Stimulated activated CD4-positive, alpha-beta T cell treated with anti-CD3 and anti-CD28 coated beads, Interleukin-4, amount 100 ng/mL, for 48 hours (primary cell): ENCODE results near the gene ACE2.
"Not testable (repeated sequence)": the region's sequence is repeated elsewhere in the genome, so short reads cannot be mapped to it uniquely, and the experiment has no call there.

Source experiments
- DNase-seq, 2 donors: peaks; one replicate each; pipeline ENCODE4 v3.0.0-alpha.2; 2020; ENCODE audit warnings: low read depth in 2 of 2

ACE2 gene

DNA sequence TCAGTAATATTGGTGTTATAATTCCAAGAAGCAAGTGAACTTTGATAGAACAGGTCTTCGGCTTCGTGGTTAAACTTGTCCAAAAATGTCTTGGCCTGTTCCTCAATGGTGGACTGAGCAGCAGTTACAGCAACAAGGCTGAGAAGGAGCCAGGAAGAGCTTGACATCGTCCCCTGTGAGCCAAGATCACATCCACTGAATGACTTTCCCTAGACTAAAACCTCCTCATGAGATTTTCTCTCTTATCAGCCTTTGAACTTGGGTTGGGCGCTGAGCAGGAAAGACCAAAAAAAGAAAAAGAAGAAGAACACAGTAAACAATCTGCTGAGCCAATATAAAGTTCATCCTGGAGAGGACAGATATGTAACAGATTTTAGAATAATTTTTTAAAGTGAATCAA lies at the start of gene ACE2:
ACE2 (minus strand) TSS at position 216 of the 400 bp plus-strand sequence; CDS start at position 167, 49 bp downstream.
- no peak for DNase-seq

DNA sequence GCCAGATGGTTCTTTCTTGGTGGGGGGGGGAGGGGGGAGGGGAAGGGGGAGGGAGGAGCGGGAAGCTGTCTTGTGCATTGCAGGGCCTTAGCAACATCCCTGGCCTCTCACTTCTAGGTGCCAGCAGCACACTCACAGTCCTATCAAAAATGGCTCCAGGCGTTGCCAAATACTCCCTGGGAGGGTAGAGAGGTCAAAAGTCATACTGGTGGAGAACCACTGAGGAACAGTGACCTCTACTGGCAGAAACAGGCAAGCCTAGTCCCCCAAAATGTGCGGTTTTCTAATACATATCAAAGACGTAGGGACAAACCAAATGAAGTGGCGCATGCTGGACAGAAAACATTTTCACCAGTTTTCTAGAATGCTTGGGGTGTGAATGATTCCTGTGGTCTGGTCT lies 46.8 kb upstream of the ACE2 start:
- not testable (repeated sequence) for DNase-seq

DNA sequence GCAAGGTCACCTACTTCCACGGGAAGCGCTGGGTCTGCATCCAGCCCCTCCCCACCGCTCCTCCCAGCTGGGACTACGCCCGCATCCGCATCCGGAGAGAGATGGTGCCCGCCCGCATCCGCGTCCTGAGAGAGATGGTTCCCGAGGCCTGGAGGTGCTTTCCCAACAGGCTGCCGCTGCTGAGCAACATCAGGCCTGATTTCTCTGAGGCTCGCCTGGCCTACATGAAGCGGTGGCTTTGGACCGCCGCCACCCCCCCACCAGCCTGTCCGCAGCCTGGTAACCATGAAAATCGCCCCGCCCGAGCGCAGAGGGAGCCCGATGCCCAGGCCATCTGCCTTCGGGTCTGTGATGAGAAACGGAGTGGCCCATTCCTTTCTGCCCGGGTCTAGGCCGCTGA lies 45.8 kb upstream of the ACE2 start:
- DNase-seq: no peak

DNA sequence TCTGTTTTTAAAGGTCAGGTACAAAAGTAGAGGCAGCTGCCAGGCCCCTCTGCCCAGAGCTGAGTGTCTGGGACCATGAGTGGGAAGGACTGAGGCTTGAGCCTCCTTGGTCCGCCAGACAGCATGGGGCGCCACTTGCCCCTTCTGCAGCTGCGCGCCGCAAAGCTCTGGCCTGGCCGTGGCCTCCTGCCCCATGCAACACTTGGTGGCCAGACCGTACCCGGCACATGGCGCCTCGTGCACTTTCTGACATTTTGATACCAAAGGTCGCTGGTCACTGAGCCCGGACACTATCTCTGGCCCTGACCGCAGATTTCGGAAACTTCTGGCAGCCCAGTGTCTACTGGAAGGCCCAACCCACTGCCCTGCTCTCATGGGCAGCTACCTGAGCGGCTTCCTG lies 45.3 kb upstream of the ACE2 start:
- DNase-seq: no peak

DNA sequence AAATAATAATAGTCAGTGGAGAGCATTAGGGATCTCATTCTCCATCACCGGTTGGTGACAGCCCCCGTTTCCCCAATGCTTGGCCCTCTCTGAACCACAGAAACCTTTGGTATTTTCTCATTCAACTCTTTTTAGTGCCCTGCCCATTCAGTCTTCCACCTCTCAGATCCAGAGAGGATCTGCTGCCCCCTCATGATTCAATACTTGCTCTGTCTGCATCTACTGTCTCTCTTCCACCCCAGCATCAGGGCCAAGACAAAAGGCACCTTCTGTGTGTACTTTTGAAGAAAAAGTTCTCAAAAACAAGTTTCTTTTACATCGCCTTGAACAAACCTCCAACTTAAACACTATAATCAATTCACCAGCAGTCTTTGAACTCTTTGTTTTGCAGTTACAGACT lies 44.5 kb upstream of the ACE2 start:
- DNase-seq: no peak

DNA sequence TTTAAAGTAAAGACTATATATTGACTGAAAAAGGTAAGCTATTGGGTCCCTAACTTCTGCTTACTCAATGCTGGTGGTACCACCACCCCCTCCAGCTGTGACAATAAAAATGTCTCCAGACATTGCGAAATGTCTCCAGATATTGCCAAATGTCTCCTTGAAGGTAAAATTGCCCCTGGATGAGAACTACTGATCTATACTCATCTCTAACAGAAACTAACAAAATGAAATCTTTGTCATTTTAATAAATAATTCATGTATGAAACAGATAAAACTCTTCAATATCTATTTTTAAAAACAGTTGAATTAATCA lies 43.8 kb upstream of the ACE2 start:
- DNase-seq: no peak

DNA sequence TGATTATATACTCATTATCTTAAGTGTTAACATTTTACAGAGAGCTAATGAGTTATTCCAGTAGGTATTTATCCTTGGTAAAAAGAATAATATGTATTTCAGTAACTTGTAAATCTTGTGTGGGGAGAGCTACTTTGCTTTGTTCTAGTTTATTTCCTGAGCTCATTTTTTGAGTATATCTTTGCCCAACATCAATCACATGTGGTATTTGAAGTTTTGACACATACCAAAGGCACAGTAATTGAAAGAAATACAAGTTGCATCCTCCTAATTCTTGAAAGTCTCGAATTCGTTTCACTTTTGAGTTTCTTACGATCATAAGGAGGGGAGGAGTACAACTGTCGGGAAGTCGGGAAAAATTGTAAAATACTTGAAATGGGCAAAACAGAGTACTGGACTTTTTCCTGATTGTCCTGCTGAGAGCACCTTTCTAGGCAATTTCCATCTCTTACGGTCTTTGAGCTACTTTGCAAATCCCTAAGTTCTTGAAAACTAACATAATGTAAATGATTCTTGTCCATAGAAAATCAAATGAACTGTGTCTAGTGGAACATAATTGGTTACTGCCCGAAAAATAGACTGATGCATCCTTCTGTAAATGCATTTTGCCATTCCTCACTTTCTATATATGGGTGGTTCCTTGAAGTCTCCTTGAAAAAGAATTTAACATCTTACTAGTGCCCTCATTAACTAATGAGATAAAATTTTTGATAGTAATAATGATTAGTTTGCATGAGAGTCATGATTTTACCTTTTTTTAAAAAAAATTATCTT lies 43.2 kb upstream of the ACE2 start:
- no peak for DNase-seq

DNA sequence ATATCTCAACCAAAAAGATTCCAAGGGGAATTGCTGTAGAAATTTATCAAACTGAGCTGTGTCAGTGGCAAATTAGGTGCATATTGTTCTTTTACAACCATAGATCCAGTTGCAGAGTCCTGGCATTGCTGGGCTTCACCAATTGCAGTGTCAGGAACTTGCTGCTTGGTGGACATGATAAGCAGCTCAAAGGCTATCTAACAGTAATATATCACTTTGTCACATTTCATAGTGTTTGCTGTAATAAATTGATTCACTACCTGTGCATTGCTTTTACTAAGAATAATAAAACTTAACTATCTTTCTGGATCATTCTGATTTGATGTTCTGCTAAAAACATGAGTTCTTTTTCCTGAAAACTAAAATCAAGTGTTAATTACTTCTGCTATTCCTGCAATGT lies 30.9 kb upstream of the ACE2 start:
- no peak for DNase-seq

DNA sequence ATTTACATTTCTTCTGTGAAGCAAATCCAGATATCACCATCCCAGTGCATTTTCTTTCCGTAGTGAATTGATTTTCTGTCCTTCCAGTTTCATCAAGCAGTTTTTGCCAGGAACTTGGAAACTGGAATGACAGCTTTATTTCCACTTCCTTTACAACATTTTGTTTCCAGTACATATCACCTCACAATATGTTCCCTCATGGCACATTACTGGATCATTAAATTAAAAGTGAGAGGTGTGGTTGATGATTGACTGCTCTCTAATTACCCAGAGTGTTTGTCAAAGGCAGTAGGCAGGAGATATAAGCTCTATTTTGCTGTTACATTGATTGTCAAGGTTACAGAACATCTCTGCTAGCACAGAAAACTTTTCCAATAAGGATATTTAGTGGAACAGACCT lies 22.3 kb upstream of the ACE2 start:
- no peak for DNase-seq

DNA sequence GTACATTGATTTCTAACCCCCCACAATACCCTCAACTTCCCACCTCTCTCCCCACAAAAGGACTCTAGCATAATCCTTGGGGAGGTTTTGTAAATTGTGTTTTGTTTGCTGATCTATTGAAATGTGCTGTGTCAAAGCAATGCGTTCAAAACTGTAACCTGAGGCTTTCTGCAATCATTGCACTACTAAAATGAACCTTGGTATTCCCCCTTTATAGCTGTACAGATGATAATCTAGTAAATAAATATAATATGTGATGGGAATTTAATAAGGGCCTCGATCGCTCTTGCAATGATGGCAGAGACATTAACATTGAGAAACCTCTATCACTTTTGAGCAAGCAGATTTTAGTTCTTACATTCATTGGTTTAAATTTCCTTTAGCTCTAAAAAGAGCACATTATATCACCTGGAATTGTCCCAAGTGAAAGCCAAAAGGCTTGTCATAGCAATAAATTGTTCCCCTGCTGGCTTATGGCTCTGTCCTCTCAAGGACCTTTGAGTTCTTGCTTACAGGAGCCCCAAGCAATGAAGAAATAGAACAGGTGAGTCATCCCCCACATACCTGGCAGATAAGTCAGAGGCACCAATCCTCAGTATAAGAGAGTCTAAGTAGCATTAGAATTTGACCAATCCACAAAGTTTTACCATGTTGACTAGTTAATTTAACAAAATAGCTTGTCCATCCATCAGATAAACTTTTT lies 18.4 kb upstream of the ACE2 start:
- no peak for DNase-seq

DNA sequence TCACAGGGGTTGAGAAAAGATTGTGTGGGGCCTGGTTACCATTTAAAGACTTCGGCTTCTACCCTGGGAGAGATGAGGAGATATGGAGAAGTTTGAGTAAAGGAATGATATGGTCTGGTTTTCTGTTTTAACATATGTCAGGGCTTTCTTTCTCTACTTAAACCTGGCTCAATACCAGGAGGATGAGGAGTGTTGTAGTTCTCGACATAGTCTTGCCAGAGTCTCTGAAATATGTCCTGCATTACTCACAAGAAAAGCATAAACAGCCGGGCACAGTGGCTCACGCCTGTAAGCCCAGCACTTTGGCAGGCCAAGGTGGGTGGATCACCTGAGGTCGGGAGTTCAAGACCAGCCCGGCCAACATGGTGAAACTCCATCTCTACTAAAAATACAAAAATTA lies 16.4 kb upstream of the ACE2 start:
- DNase-seq: no peak

DNA sequence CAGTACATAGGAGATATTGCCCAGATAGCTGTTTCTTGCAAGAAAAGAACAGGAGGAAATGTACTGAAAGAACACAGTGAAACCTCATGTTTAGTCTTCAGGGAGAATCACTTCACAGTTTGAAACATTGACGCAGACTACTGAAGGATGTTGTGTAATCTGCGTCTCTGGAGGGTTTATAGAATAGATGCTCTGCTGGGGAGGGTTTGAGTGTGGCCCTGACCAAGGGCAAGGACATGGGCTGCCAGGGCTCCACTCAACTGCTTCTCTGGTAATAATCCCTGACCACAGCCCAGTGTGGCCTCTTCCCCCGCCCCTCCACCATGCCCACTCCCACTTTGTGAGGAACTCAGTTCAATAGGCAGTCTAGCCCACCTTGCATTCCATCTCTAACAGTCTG lies 15.8 kb upstream of the ACE2 start:
- DNase-seq: no peak

DNA sequence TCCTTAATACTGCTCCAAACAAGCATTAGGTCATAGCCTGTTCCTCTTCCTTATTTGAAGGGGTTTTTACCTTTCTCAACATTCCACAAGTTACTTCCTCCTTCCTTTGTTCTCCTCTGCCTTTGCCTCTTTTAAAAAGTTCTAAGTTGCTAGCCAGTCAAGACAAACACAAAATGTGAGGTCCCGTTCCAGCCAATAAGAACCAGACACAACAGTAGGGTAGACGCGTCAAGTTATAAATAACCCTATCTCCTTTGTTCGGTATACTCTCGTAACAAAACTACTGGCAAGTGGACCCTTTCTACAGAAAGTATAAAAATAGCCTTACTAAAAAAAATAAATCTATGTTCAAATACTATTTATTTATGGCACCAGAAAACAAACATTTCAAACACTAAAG lies 6.3 kb upstream of the ACE2 start:
- DNase-seq: no peak

DNA sequence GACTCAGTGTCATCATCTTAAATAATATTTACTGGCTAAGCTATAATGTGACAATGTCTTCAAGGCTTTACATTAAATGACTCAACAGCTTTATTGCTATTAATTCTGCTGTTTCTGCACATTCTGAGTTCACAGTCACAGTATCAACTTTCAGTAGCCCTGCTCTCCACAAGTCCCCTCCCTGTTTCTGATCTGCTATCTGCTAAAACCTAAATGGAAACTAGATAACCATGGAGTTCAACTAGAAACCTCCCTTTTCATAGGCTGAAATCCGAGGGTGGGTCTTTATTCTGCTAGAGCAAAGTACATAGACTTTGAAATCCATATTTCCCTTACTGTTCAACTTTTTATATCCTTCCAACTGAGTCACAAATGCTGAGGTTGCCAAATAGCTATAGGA lies 5.4 kb upstream of the ACE2 start:
- no peak for DNase-seq

DNA sequence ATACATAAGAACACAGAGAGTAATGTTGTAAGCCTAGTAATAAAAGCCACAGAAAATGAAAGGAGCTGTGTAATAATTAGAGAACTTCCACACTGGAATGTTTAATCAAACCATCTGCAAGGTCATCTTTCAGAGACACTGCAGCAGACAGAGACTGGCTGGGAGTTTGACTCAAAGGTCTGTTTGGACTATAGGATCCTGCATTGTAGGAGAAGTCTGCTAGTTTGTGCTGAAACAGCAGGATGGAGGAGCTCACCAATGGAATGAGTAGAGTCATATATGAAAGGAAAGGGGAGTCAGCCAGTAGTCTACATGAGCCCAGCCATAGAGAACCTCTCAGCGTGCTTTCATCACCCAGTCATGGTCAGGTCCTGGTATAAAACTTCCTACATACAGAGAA lies 4.5 kb upstream of the ACE2 start:
- no peak for DNase-seq

DNA sequence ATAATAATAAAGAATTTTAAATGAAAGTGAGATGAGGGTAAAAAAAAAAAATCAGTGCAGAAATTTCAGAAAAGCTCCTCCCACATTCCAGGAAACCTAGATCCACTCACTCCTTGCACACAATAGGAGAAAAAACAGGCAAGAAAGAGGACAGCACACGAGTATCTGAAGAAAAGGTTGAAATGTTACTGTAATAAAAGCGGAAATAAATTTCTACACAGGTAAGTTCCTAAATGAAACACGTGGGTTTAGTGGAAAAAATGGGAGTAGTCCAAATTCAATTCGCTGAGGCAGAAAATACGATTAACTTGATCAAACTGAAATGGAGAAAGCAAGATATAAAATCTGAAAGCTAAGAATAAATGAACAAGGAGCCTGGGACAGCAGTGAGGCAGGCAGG lies 2.0 kb upstream of the ACE2 start:
- no peak for DNase-seq

DNA sequence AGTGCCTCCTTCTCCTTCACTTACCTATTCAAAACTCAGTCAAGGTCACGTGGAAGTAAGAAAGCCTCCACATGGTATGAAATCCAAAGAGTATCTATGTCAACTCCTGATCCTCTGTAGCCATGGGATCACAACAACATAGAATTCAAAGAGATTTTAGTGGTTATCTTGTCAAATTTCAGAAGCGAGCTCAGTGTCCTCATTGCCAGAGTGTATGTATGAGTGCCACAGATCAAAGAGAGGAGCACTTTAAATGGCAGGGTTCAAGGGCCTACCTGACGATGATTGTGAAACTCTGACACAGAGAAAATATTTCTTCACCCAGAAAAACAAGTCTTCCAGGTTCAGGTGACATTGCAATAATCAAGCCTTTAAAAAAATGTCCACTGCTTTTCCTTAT lies 1.2 kb upstream of the ACE2 start:
- DNase-seq: no peak

DNA sequence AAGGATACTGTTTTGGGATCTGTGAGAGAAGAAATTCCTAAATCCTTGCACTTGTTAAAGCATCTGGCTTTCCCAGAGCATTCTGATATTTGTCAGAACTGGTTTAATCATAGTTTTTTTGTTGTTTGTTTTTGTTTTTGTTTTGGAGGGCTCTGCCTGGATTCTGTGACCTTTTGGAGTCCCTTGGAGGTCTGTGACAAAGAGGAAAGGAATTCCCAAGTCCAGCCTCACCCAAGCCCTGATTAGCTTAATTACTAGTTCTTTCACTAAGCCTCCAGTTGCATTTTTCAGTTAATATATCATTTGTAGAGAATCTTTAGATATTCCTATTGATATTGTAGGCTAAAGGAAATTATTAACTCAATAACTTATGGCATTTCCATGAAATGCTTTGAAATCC lies 711 bp downstream of the ACE2 start:
- no peak for DNase-seq

DNA sequence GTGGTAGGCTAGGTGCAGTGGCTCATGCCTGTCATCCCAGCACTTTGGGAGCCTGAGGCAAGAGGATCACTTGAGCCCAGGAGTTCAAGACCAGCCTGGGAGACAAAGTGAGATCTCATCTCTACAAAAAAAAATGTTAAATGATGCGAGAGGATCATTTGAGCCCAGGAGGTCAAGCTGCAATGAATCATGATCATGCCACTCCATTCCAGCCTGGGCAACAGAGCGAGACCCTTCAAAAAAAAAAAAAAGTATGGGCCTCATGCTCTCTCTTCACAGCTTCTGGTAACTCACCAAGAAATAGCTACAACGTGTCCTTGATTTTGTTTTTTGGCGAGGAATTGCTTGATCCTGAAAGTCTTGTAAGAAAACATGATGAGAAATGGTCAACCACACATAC lies 1.3 kb downstream of the ACE2 start:
- DNase-seq: no peak

DNA sequence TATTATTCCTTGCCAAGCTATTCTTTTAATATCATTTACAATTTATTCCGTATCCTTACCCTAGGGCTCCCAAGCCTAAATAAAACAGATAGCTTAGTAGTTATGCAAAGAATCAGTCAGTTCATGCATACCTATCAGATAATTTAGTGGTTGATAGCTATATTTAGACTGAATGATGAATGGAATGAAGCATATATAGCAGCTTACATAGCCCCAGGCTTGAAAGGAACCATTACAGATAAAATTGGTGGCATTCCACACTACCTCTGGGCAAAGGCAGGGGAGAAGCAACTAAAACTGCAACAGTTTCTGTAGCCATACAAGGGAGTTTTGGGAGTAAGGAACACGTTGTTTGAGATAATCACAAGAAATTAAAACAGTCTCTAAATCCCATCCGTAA lies 2.7 kb downstream of the ACE2 start:
- no peak for DNase-seq

DNA sequence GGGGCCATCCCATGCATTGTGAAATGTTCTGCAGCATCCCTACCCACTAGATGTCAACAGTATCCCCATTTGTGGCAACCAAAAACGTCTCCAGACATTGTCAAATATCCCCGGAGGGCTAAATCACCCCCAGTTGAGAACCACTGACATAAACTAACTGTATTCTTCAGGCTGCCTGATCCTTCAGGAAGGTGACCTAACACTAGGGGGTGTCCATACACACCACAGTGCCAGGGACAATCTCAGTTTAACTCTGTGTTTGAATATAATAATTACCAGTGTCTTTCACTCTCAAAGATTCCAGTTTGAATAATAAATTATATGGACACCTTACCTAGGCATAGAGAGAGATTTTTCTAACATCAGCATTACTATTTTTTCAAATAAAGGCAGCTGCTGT lies 6.4 kb downstream of the ACE2 start:
- no peak for DNase-seq

DNA sequence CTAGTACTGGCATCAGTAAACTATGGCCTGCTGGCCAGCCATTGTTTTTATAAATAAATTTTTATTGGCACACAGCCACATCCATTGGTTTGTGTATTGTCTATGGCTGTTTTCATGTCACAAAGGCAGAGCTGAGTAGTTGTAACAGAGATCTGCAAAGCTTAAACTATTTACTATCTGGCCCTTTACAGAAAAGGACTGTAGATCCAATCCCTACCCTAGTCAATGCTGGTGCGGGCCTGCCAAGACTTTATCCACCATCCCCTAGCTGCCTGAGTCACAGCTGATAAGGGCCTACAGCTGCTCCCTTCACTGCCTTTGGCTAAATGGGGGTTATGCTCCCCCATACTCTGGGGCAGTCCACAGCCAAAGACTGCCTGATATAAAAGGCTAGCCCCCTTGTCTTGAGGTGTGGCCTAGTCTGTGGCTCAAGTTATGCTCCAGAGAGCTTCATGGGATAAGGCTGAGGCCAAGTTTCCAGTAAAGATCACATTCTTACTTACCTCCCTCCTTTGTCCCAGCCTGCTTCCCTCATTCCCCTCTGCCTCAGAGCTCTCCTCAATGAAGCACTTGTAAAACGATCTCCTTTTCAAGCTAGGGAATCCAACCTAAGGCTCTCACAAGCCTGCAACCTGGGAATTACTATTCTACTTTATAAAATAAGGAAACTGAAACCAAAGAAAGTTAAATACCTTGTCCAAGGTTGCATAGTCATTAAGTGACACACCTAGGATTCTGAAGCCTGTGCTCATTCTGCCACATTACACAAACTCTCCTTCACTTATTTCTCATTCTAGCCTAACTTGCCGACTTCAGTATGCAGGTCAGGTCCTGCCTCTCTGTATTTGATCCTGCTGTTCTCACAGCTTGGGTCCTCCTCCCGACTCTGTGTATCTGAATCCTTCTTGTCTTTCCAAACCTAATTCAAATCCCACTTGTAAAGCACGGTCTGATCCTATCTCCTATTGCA lies 20.7 kb downstream of the ACE2 start:
- DNase-seq: no peak

DNA sequence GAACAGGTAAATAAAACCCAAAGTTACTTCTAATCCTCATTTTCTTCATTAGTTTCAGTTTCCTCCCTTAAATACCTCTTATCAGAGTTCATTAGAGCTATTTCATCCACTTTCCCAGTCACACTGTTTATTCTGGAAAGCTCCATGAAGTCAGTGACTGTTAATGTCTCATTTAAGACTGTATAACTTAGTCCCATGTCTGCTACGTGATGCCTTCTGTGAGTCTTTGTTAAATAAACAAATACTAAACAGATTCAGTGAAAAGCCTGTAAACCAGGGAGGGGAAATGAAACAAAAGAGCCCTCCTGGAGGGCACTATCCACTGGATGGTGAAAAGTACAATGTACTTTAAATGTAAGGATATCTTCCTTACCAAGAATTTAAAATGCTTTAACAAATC lies 24.7 kb downstream of the ACE2 start:
- DNase-seq: no peak
